GM23248 (cell line): ENCODE data around the gene EIF4A3.

ENCODE experiments used
- EZH2 ChIP-seq: fragments of 200-600 bp; sonication (generic); IDR thresholded peaks from 2 replicates; pipeline ENCODE4 v1.6.1; 2018; ENCODE audit warnings: antibody characterized with exemption, mild to moderate bottlenecking; ENCODE audit not compliant: insufficient read depth, poor library complexity, severe bottlenecking
- EZH2phosphoT487 ChIP-seq: fragments of 200-600 bp; sonication (generic); IDR thresholded peaks from 2 replicates; pipeline ENCODE4 v1.6.1; 2018; ENCODE audit warnings: antibody characterized with exemption, moderate library complexity, mild to moderate bottlenecking, low read depth; ENCODE audit not compliant: insufficient read depth

- no peak for TF ChIP-seq EZH2
- no peak for TF ChIP-seq EZH2phosphoT487
These were observed 30.5 kb downstream of the EIF4A3 start for GRCh38 chr17:80116276-80116920.
